Trophoblast cell (in vitro differentiated cells and primary cell): ENCODE measurements around the gene ETFA.

ENCODE experiments used
- DNase-seq, 2 donors: peaks; one replicate each; pipeline ENCODE4 v3.0.0-alpha.2; 2016
- H2AFZ ChIP-seq: 2 replicates; pipeline ENCODE4 v1.6.1; 2013; ENCODE audit warnings: low read length, moderate library complexity, mild to moderate bottlenecking; ENCODE audit not compliant: insufficient read depth, poor library complexity
- H2AK5ac ChIP-seq: 2 replicates; pipeline ENCODE4 v1.6.1; 2013; ENCODE audit warnings: mild to moderate bottlenecking, low read length
- H2BK120ac ChIP-seq: 2 replicates; pipeline ENCODE4 v1.6.1; 2013; ENCODE audit warnings: low read length, mild to moderate bottlenecking, moderate library complexity; ENCODE audit not compliant: insufficient read depth, poor library complexity
- H2BK12ac ChIP-seq: 2 replicates; pipeline ENCODE4 v1.6.1; 2013; ENCODE audit warnings: mild to moderate bottlenecking, low read length, moderate library complexity
- H2BK5ac ChIP-seq: 2 replicates; pipeline ENCODE4 v1.6.1; 2013; ENCODE audit warnings: low read length, low read depth, moderate library complexity, mild to moderate bottlenecking; ENCODE audit not compliant: poor library complexity
- H3K14ac ChIP-seq: 2 replicates; pipeline ENCODE4 v1.6.1; 2013; ENCODE audit warnings: mild to moderate bottlenecking, low read length
- H3K18ac ChIP-seq: 2 replicates; pipeline ENCODE4 v1.6.1; 2013; ENCODE audit warnings: mild to moderate bottlenecking, low read length
- H3K23ac ChIP-seq: 2 replicates; pipeline ENCODE4 v1.6.1; 2013; ENCODE audit warnings: low read length
- H3K27ac ChIP-seq: 2 replicates; pipeline ENCODE4 v1.5.1; 2013; ENCODE audit warnings: low read depth, mild to moderate bottlenecking, inconsistent platforms, low read length, moderate library complexity
- H3K27me3 ChIP-seq: 2 replicates; pipeline ENCODE4 v1.6.1; 2013; ENCODE audit warnings: inconsistent platforms, mild to moderate bottlenecking, low read length, moderate library complexity; ENCODE audit not compliant: insufficient read depth
- H3K36me3 ChIP-seq, 2 experiments: 1 replicate in 1 of 2; 2 replicates in 1 of 2; pipeline ENCODE4 v1.6.1; 2013; ENCODE audit warnings: low read length in 2 of 2, mild to moderate bottlenecking in 2 of 2, moderate library complexity in 1 of 2; ENCODE audit not compliant: insufficient read depth in 2 of 2, control insufficient read depth in 1 of 2
- H3K4ac ChIP-seq: 2 replicates; pipeline ENCODE4 v1.6.1; 2013; ENCODE audit warnings: low read depth, mild to moderate bottlenecking, low read length, moderate library complexity
- H3K4me1 ChIP-seq, 2 experiments: 1 replicate in 1 of 2; 2 replicates in 1 of 2; pipeline ENCODE4 v1.6.1; 2013; ENCODE audit warnings: low read length in 2 of 2, mild to moderate bottlenecking in 2 of 2, moderate library complexity in 1 of 2; ENCODE audit not compliant: insufficient read depth in 2 of 2, control insufficient read depth in 1 of 2
- H3K4me2 ChIP-seq: 2 replicates; pipeline ENCODE4 v1.6.1; 2013; ENCODE audit warnings: inconsistent platforms, mild to moderate bottlenecking, low read length, moderate library complexity
- H3K4me3 ChIP-seq: 2 replicates; pipeline ENCODE4 v1.5.1; 2013; ENCODE audit warnings: mild to moderate bottlenecking, low read depth, low read length, inconsistent platforms
- H3K79me1 ChIP-seq: one replicate; pipeline ENCODE4 v1.6.1; 2013; ENCODE audit warnings: low read length
- H3K79me2 ChIP-seq: 2 replicates; pipeline ENCODE4 v1.6.1; 2013; ENCODE audit warnings: low read length, mild to moderate bottlenecking; ENCODE audit not compliant: control insufficient read depth, insufficient read depth, poor library complexity
- H3K9ac ChIP-seq: 2 replicates; pipeline ENCODE4 v1.6.1; 2013; ENCODE audit warnings: mild to moderate bottlenecking, low read length
- H3K9me3 ChIP-seq: 2 replicates; pipeline ENCODE4 v1.6.1; 2013; ENCODE audit warnings: low read depth, mild to moderate bottlenecking, control low read depth, inconsistent platforms, low read length; ENCODE audit not compliant: insufficient read depth
- H4K12ac ChIP-seq: 2 replicates; pipeline ENCODE4 v1.6.1; 2013; ENCODE audit warnings: low read depth, mild to moderate bottlenecking, low read length, moderate library complexity
- H4K8ac ChIP-seq: 2 replicates; pipeline ENCODE4 v1.6.1; 2013; ENCODE audit warnings: low read depth, mild to moderate bottlenecking, low read length, moderate library complexity
- H4K91ac ChIP-seq: one replicate; pipeline ENCODE4 v1.6.1; 2013; ENCODE audit warnings: low read depth, mild to moderate bottlenecking, low read length, moderate library complexity
- WGBS: extraction: QIAGEN DNeasy Blood & Tissue Kit; methylation state at CpG from one replicate; pipeline ENCODE4 v1.1.7; 2013; ENCODE audit warnings: missing lambda C conversion rate; ENCODE audit not compliant: insufficient read length, insufficient coverage; ENCODE audit errors: extremely low coverage; 5-methylcytosine and 5-hydroxymethylcytosine counted together

The ETFA gene

DNA sequence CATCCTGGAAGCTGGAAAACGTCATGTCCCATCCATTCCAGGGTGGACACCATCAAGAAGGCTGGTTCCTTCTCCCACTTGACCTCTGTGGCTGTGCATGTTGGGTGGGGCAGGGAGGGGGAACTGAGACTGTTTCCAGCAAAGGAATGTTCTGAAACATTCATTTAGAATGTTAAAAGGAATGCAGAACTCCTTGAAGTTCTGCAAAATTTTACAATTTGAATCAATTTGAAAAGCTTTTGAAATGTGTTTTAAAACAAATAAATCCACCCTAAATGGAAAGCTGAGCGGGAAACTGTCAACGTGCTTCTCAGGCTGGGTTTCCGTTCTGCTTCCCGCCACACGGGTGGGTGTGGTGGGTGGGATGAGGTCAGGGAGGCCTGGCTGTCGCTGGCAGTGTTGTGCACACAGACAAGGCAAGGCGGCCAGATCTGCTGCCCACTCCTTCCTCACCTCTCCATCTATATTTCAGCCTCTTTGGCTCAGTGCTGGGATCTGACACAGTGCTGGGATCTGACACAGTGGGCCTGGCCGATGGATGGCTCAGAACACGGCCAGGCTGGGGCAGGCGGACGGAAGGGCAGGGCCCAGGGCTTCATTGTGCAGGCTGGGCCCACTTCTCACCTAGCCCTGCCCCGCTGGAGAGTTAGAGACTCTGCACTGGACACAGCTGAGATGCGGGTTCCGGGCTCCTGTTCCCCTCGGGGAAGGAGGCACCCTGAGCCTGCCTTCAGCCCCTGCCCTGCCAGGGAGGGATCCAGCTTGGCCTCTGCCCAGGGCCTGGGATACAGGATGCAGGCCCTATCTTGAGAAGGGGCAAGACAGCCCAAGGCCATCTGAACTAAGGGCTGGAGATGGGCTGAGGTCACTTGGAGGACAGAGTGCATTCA lies 141.1 kb downstream of the ETFA start:
- no peaks in the 10 kb centered on the region for H3K27me3 ChIP-seq
- no peak overlapping the region for H4K12ac ChIP-seq
- H2AFZ ChIP-seq: no peak overlapping the region
- H2BK5ac ChIP-seq: no peak overlapping the region
- peaks cover 2% of the 10 kb centered on the region for H3K9me3 ChIP-seq
- no peak overlapping the region for H3K18ac ChIP-seq
- H4K91ac ChIP-seq: no peak overlapping the region
- H2BK120ac ChIP-seq: no peak overlapping the region
- H2AK5ac ChIP-seq: no peak overlapping the region
- no peak overlapping the region for H3K4ac ChIP-seq
- no peak overlapping the region for H3K9ac ChIP-seq
- no peak overlapping the region for H3K27ac ChIP-seq
- no CpG with 5 or more reads among the region's 16 CpGs for WGBS
- no peak overlapping the region for H2BK12ac ChIP-seq
- H3K23ac ChIP-seq: no peak overlapping the region
- no peaks in the 10 kb centered on the region for H3K79me2 ChIP-seq
- no peaks in the 10 kb centered on the region for H3K36me3 ChIP-seq
- H3K4me1 ChIP-seq: peaks cover 0 to 9% of the 10 kb centered on the region in 2 experiments
- no peak overlapping the region for H4K8ac ChIP-seq
- peak overlapping the region; percentile 3 for H3K4me3 ChIP-seq
- no peak overlapping the region for H3K4me2 ChIP-seq
- H3K79me1 ChIP-seq: no peaks in the 10 kb centered on the region
- DNase-seq: peak in 1 of 2 donors; percentile 28
- no peak overlapping the region for H3K14ac ChIP-seq

DNA sequence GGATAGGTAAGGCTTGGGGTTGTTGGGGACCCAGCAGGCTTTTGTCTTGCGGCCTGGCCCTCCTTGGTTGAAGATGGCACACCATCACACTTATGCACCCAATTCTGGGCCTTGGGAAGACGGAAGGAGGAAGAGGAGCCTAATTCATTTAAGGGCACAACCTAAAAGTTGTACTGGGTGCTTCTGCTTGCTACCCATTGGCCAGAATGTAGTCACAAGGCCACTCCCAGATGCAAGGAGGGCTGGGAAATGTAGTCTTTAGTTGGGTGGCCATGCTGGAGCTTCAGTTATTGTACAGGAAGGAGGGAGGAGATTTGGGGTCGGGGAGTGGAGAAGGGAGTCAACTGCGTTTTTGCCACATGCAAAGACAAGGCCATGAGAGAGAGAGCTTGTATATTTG lies 142.3 kb downstream of the ETFA start:
- no peak overlapping the region for H2BK5ac ChIP-seq
- H3K9ac ChIP-seq: no peak overlapping the region
- peaks cover 2% of the 10 kb centered on the region for H3K9me3 ChIP-seq
- H3K27ac ChIP-seq: no peak overlapping the region
- no peaks in the 10 kb centered on the region for H3K79me2 ChIP-seq
- H4K91ac ChIP-seq: no peak overlapping the region
- no peak overlapping the region for H2AK5ac ChIP-seq
- no peak overlapping the region for H4K8ac ChIP-seq
- H2BK120ac ChIP-seq: no peak overlapping the region
- H3K4me1 ChIP-seq: peaks cover 0 to 9% of the 10 kb centered on the region in 2 experiments
- H3K14ac ChIP-seq: no peak overlapping the region
- H3K79me1 ChIP-seq: no peaks in the 10 kb centered on the region
- no CpG with 5 or more reads among the region's 4 CpGs for WGBS
- no peak overlapping the region for H3K18ac ChIP-seq
- DNase-seq: peak in 1 of 2 donors; percentile 38
- no peaks in the 10 kb centered on the region for H3K27me3 ChIP-seq
- no peak overlapping the region for H3K4me2 ChIP-seq
- no peak overlapping the region for H2AFZ ChIP-seq
- no peak overlapping the region for H2BK12ac ChIP-seq
- H4K12ac ChIP-seq: no peak overlapping the region
- no peak overlapping the region for H3K4me3 ChIP-seq
- no peak overlapping the region for H3K23ac ChIP-seq
- H3K36me3 ChIP-seq: no peaks in the 10 kb centered on the region
- H3K4ac ChIP-seq: no peak overlapping the region

DNA sequence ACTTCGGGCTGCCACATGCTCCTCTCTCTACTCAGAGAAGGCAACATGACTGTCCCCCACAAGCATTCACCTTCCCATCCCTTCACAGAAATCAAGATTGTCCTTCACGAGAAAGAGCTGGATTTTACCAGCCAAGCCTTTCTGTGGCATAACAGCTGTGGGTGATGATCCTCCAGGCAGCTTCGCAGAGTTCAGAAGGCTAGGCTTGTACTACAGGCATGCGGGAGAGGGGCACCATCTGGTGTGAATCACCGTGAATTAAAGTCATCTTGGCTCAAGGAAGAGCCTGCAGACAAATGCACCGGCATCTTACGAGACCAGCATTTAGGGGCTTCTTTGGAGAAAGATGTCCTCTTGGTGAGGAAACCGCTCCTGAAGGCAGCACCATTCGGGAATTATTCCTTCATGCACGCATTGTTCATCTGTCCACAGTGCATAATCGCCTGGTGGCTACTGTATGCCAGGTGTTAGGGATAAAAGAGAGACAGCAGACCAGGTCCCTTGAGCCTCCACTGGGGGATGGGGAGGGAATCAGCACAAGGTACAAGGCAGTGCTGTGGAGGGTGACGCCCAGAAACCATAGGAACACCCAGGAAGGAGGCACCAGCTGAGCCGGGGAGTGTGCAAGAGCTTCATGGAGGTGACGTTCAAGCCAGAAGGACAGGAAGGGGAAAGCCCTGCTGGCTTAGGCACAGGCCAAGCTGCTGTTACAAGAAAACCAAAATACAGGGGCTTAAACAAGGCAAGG lies 142.9 kb downstream of the ETFA start:
- no peak overlapping the region for H2AFZ ChIP-seq
- no peaks in the 10 kb centered on the region for H3K27me3 ChIP-seq
- no peak overlapping the region for H3K9ac ChIP-seq
- H3K4me1 ChIP-seq: peaks cover 3 to 9% of the 10 kb centered on the region in 2 experiments
- no peak overlapping the region for H4K12ac ChIP-seq
- H4K8ac ChIP-seq: no peak overlapping the region
- H3K36me3 ChIP-seq: no peaks in the 10 kb centered on the region
- DNase-seq: no peak
- H3K4me3 ChIP-seq: no peak overlapping the region
- H3K4ac ChIP-seq: no peak overlapping the region
- H4K91ac ChIP-seq: no peak overlapping the region
- peaks cover 2% of the 10 kb centered on the region for H3K9me3 ChIP-seq
- no peak overlapping the region for H2BK120ac ChIP-seq
- no peak overlapping the region for H3K4me2 ChIP-seq
- no peaks in the 10 kb centered on the region for H3K79me1 ChIP-seq
- WGBS: no CpG with 5 or more reads among the region's 14 CpGs
- H3K23ac ChIP-seq: no peak overlapping the region
- no peak overlapping the region for H2BK5ac ChIP-seq
- no peak overlapping the region for H2AK5ac ChIP-seq
- H2BK12ac ChIP-seq: no peak overlapping the region
- no peaks in the 10 kb centered on the region for H3K79me2 ChIP-seq
- H3K27ac ChIP-seq: no peak overlapping the region
- H3K18ac ChIP-seq: no peak overlapping the region
- H3K14ac ChIP-seq: no peak overlapping the region

DNA sequence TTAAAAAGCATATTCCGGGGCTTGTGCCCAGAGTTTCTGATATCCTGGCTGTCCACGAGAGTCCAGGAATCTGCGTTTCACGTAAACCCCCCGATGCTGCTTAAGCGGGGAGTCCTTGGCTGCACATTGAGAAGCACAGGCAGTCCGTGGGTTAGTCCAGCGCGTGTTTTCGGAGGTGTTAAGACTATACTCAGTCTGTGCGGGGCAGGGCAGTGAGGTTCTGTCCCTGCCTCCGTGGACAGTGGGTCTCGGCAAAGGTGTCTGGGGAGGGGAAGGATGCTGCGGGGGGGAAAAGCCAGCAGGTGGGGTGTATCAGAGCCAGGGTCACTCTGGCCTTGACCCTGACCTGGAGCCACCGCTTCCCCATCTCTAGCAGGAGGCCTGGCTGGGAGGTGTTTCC lies 145.3 kb downstream of the ETFA start:
- H2AK5ac ChIP-seq: no peak overlapping the region
- no peak overlapping the region for H3K14ac ChIP-seq
- H4K8ac ChIP-seq: peak overlapping the region; percentile 5
- H4K91ac ChIP-seq: no peak overlapping the region
- no peak overlapping the region for H2BK120ac ChIP-seq
- no peaks in the 10 kb centered on the region for H3K79me1 ChIP-seq
- no peak overlapping the region for H2BK5ac ChIP-seq
- no peak overlapping the region for H3K18ac ChIP-seq
- no peak overlapping the region for H2AFZ ChIP-seq
- no peak overlapping the region for H3K23ac ChIP-seq
- no peak overlapping the region for H3K4me2 ChIP-seq
- H3K9ac ChIP-seq: no peak overlapping the region
- H4K12ac ChIP-seq: no peak overlapping the region
- no peak overlapping the region for H3K27ac ChIP-seq
- no peak for DNase-seq
- H2BK12ac ChIP-seq: no peak overlapping the region
- no peaks in the 10 kb centered on the region for H3K27me3 ChIP-seq
- WGBS: no CpG with 5 or more reads among the region's 15 CpGs
- H3K4me1 ChIP-seq: peaks cover 6 to 11% of the 10 kb centered on the region in 2 experiments
- H3K4ac ChIP-seq: no peak overlapping the region
- H3K36me3 ChIP-seq: no peaks in the 10 kb centered on the region
- H3K4me3 ChIP-seq: no peak overlapping the region
- peaks cover 2% of the 10 kb centered on the region for H3K9me3 ChIP-seq
- H3K79me2 ChIP-seq: no peaks in the 10 kb centered on the region
